HG02885 (cell line): ENCODE results near the gene NEIL3.

Source experiments
- ATAC-seq: cut with Tn5 transposase; IDR thresholded peaks from one replicate; pipeline ENCODE4 v1.9.1; 2021; ENCODE audit warnings: mild to moderate bottlenecking; ENCODE audit not compliant: unreplicated experiment, poor library complexity

NEIL3 gene

DNA sequence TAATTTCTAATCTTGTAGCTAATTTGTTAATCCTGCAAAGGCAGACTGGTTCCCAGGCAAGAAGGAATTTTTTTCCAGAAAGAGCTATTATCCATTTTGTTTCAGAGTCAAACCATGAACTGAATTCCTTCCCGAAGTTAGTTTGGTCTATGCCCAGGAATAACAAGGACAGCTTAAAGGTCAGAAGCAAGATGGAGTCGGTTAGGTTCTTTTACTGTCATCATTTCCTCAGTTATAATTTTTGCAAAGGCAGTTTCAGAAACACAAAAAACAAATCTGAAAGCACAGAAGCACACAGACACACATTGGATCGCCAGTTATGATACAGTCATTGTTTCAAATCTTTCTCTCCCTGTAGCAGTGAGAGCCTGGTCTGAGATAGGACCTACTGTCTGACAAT is 94.7 kb downstream of the NEIL3 start:
- ATAC-seq: no peak

DNA sequence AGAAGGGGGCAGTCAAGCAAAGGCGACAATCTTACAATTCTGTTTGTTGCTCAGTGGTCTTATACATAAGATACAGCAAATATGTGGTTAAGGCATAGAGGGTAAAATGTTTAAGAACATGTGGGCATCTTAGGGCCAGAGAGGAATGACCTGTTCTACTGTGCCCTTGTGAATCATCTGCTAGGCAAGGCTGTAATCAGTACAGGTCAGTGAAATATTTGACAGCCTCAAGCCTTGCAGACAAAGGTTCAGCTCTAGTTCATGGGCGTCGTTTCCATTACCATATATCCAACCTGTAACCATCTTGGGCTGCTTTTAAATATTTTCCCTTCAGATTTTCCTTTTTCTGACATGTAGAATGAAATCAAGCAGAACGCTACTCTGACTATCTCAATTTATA is 95.3 kb downstream of the NEIL3 start:
- ATAC-seq: no peak

DNA sequence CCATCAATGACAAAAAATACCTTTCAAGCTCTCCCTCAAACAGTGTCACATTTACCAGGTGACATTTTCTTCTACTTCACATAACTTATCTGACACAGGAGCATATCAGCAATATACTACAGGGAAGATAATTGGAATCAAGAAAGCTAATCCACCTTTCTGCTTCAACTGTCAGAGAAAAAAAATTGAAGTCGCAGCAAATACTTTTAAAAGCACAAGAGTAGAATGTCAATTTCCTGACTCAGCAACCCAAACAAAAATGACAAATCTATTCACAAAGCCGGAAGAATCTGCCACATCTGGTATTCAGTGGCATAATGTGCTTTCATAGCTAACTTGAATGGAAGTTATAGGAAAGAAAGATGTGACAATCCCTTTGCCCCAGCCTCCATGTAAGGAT is 95.8 kb downstream of the NEIL3 start:
- ATAC-seq: no peak

DNA sequence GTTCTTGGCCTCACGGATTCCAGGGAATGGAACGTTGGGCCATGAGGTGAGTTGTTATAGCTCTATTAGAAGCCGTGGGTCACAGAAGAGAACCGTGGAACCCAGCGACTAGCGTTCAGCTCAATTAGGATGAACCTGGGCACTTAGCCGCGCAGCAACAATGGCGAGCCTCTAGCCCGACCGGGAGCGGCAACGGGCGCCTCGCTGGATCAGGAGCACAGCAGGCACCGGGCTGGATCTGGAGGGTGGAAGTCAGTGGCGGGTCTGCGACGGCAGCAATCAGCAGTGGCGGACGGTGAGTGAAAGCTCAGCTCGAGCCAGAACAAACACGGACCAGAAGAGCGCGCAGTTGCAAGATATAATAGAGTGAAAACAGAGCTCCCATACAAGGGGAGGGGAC is 98.3 kb downstream of the NEIL3 start:
- ATAC-seq: no peak

DNA sequence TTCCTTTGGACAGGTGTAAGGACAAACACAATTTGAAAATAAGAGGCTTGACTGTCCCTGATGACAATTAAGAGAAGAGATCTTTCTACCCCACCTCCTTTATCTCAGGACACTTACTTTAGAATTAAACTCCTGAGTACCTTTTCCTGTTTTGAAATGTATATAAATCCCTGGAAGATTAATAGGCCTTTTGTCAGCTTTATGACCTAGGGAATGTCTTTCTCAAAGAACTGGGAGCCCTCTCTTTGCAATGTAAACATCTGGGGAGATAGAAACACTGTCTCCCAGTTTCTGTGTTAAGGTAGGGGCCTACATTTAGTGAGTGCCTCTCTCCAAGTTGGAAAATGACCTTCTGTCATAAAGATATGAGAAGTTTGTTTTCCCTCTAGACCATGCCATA is 100.9 kb downstream of the NEIL3 start:
- no peak for ATAC-seq

DNA sequence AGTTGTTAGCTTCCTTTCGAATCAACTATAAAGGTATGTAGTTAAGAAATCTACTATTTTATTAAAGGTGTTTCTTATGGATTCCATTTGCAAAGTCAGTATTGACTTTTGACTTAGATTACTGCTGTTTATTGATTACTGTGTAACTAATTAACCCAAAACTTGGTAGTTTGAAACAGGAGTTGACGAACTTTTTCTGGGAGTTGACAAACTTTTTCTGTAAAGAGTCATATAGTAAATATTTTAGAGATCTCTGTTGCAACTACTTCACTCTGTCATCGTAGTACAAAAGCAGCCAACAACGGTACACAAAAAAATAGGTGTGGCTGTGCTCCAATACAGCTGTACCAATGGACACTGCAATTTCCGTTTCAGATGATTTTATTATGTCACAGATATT is 102.3 kb downstream of the NEIL3 start:
- ATAC-seq: no peak
